Measurements from ENCODE around the gene EZR.

The EZR gene

GRCh38 chr6:158815379-158815724 lies 3.8 kb downstream of the EZR start:
- H3K36me3 ChIP-seq (ENCODE audit: control insufficient read depth in 1 of 2, insufficient read depth in 2 of 2, low read length in 2 of 2) = peaks cover 0 to 4% of the 10 kb centered on the region in 2 donors
- H3K9me3 ChIP-seq (ENCODE audit: control insufficient read depth in 1 of 2, low read length in 2 of 2) = no peaks in the 10 kb centered on the region
- H3K27me3 ChIP-seq (ENCODE audit: low read depth, low read length) = no peaks in the 10 kb centered on the region
- H3K4me1 ChIP-seq (ENCODE audit: control insufficient read depth in 1 of 2, insufficient read depth in 2 of 2, low read length in 2 of 2) = peaks cover 9 to 22% of the 10 kb centered on the region in 2 donors
- H3K27ac ChIP-seq (ENCODE audit: low read length) = peak overlapping the region; percentile 56
- peak overlapping the region in 1 of 2 donors; percentile 72 for H3K4me3 ChIP-seq (ENCODE audit: low read depth in 1 of 2, low read length in 2 of 2)

- Histone ChIP-seq H3K36me3 (ENCODE audit: control insufficient read depth in 1 of 2, insufficient read depth in 2 of 2, low read length in 2 of 2) (peaks cover 0 to 8% of the 10 kb centered on the region in 2 donors), H3K4me3 (ENCODE audit: low read depth in 1 of 2, low read length in 2 of 2) (no peak overlapping the region), H3K27ac (ENCODE audit: low read length) (no peak overlapping the region), H3K27me3 (ENCODE audit: low read depth, low read length) (no peaks in the 10 kb centered on the region), H3K4me1 (ENCODE audit: control insufficient read depth in 1 of 2, insufficient read depth in 2 of 2, low read length in 2 of 2) (peaks cover 9 to 22% of the 10 kb centered on the region in 2 donors), H3K9me3 (ENCODE audit: control insufficient read depth in 1 of 2, low read length in 2 of 2) (no peaks in the 10 kb centered on the region)
These were observed 6.1 kb downstream of the EZR start for GRCh38 chr6:158813032-158813431.

- H3K27me3 ChIP-seq (ENCODE audit: low read depth, low read length) = no peaks in the 10 kb centered on the region
- peaks cover 0 to 10% of the 10 kb centered on the region in 2 donors for H3K36me3 ChIP-seq (ENCODE audit: control insufficient read depth in 1 of 2, insufficient read depth in 2 of 2, low read length in 2 of 2)
- H3K27ac ChIP-seq (ENCODE audit: low read length) = no peak overlapping the region
- peaks cover 9 to 22% of the 10 kb centered on the region in 2 donors for H3K4me1 ChIP-seq (ENCODE audit: control insufficient read depth in 1 of 2, insufficient read depth in 2 of 2, low read length in 2 of 2)
- H3K9me3 ChIP-seq (ENCODE audit: control insufficient read depth in 1 of 2, low read length in 2 of 2) = no peaks in the 10 kb centered on the region
- H3K4me3 ChIP-seq (ENCODE audit: low read depth in 1 of 2, low read length in 2 of 2) = no peak overlapping the region
These were observed 6.6 kb downstream of the EZR start for GRCh38 chr6:158812611-158813010.

- Histone ChIP-seq H3K4me1 (ENCODE audit: control insufficient read depth in 1 of 2, insufficient read depth in 2 of 2, low read length in 2 of 2) (peaks cover 3 to 9% of the 10 kb centered on the region in 2 donors), H3K36me3 (ENCODE audit: control insufficient read depth in 1 of 2, insufficient read depth in 2 of 2, low read length in 2 of 2) (peaks cover 0 to 10% of the 10 kb centered on the region in 2 donors), H3K4me3 (ENCODE audit: low read depth in 1 of 2, low read length in 2 of 2) (no peak overlapping the region), H3K27ac (ENCODE audit: low read length) (no peak overlapping the region), H3K9me3 (ENCODE audit: control insufficient read depth in 1 of 2, low read length in 2 of 2) (no peaks in the 10 kb centered on the region), H3K27me3 (ENCODE audit: low read depth, low read length) (no peaks in the 10 kb centered on the region)
These were observed 8.7 kb downstream of the EZR start for GRCh38 chr6:158810155-158811095.

GRCh38 chr6:158808941-158809678 lies 10.1 kb downstream of the EZR start:
- H3K36me3 ChIP-seq (ENCODE audit: control insufficient read depth in 1 of 2, insufficient read depth in 2 of 2, low read length in 2 of 2) = peaks cover 0 to 8% of the 10 kb centered on the region in 2 donors

GRCh38 chr6:158808442-158808833 lies 10.7 kb downstream of the EZR start:
- no peaks in the 10 kb centered on the region for H3K27me3 ChIP-seq (ENCODE audit: low read depth, low read length)
- H3K4me3 ChIP-seq (ENCODE audit: low read depth in 1 of 2, low read length in 2 of 2) = no peak overlapping the region
- H3K4me1 ChIP-seq (ENCODE audit: control insufficient read depth in 1 of 2, insufficient read depth in 2 of 2, low read length in 2 of 2) = peaks cover 0 to 3% of the 10 kb centered on the region in 2 donors
- no peaks in the 10 kb centered on the region for H3K9me3 ChIP-seq (ENCODE audit: control insufficient read depth in 1 of 2, low read length in 2 of 2)
- H3K36me3 ChIP-seq (ENCODE audit: control insufficient read depth in 1 of 2, insufficient read depth in 2 of 2, low read length in 2 of 2) = peaks cover 0 to 6% of the 10 kb centered on the region in 2 donors
- H3K27ac ChIP-seq (ENCODE audit: low read length) = no peak overlapping the region

More at GRCh38 chr6:158808941-158809678, 10.1 kb downstream of the EZR start:
- Histone ChIP-seq H3K27me3 (ENCODE audit: low read depth, low read length) (no peaks in the 10 kb centered on the region), H3K9me3 (ENCODE audit: control insufficient read depth in 1 of 2, low read length in 2 of 2) (no peaks in the 10 kb centered on the region), H3K27ac (ENCODE audit: low read length) (no peak overlapping the region), H3K4me3 (ENCODE audit: low read depth in 1 of 2, low read length in 2 of 2) (no peak overlapping the region), H3K4me1 (ENCODE audit: control insufficient read depth in 1 of 2, insufficient read depth in 2 of 2, low read length in 2 of 2) (peaks cover 0 to 5% of the 10 kb centered on the region in 2 donors)

GRCh38 chr6:158807515-158808441 lies 11.4 kb downstream of the EZR start:
- no peak overlapping the region for H3K4me3 ChIP-seq (ENCODE audit: low read depth in 1 of 2, low read length in 2 of 2)
- no peaks in the 10 kb centered on the region for H3K9me3 ChIP-seq (ENCODE audit: control insufficient read depth in 1 of 2, low read length in 2 of 2)
- peaks cover 0 to 6% of the 10 kb centered on the region in 2 donors for H3K36me3 ChIP-seq (ENCODE audit: control insufficient read depth in 1 of 2, insufficient read depth in 2 of 2, low read length in 2 of 2)
- no peak overlapping the region for H3K27ac ChIP-seq (ENCODE audit: low read length)
- no peaks in the 10 kb centered on the region for H3K27me3 ChIP-seq (ENCODE audit: low read depth, low read length)
- H3K4me1 ChIP-seq (ENCODE audit: control insufficient read depth in 1 of 2, insufficient read depth in 2 of 2, low read length in 2 of 2) = peaks cover 0 to 3% of the 10 kb centered on the region in 2 donors

GRCh38 chr6:158805698-158806377 lies 13.3 kb downstream of the EZR start:
- no peaks in the 10 kb centered on the region for H3K27me3 ChIP-seq (ENCODE audit: low read depth, low read length)
- H3K4me3 ChIP-seq (ENCODE audit: low read depth in 1 of 2, low read length in 2 of 2) = no peak overlapping the region
- H3K27ac ChIP-seq (ENCODE audit: low read length) = no peak overlapping the region
- no peaks in the 10 kb centered on the region for H3K9me3 ChIP-seq (ENCODE audit: control insufficient read depth in 1 of 2, low read length in 2 of 2)
- peaks cover 0 to 6% of the 10 kb centered on the region in 2 donors for H3K36me3 ChIP-seq (ENCODE audit: control insufficient read depth in 1 of 2, insufficient read depth in 2 of 2, low read length in 2 of 2)
- H3K4me1 ChIP-seq (ENCODE audit: control insufficient read depth in 1 of 2, insufficient read depth in 2 of 2, low read length in 2 of 2) = no peaks in the 10 kb centered on the region

- Histone ChIP-seq H3K27me3 (ENCODE audit: low read depth, low read length) (no peaks in the 10 kb centered on the region), H3K4me3 (ENCODE audit: low read depth in 1 of 2, low read length in 2 of 2) (no peak overlapping the region), H3K27ac (ENCODE audit: low read length) (peak overlapping the region; percentile 6), H3K9me3 (ENCODE audit: control insufficient read depth in 1 of 2, low read length in 2 of 2) (no peaks in the 10 kb centered on the region), H3K36me3 (ENCODE audit: control insufficient read depth in 1 of 2, insufficient read depth in 2 of 2, low read length in 2 of 2) (peaks cover 0 to 6% of the 10 kb centered on the region in 2 donors), H3K4me1 (ENCODE audit: control insufficient read depth in 1 of 2, insufficient read depth in 2 of 2, low read length in 2 of 2) (peaks cover 4 to 12% of the 10 kb centered on the region in 2 donors)
These were observed 15.0 kb downstream of the EZR start for GRCh38 chr6:158804207-158804606.

- Histone ChIP-seq H3K27ac (ENCODE audit: low read length) (peak overlapping the region; percentile 6), H3K4me1 (ENCODE audit: control insufficient read depth in 1 of 2, insufficient read depth in 2 of 2, low read length in 2 of 2) (peaks cover 8 to 16% of the 10 kb centered on the region in 2 donors), H3K27me3 (ENCODE audit: low read depth, low read length) (no peaks in the 10 kb centered on the region), H3K9me3 (ENCODE audit: control insufficient read depth in 1 of 2, low read length in 2 of 2) (no peaks in the 10 kb centered on the region), H3K4me3 (ENCODE audit: low read depth in 1 of 2, low read length in 2 of 2) (no peak overlapping the region), H3K36me3 (ENCODE audit: control insufficient read depth in 1 of 2, insufficient read depth in 2 of 2, low read length in 2 of 2) (peaks cover 0 to 6% of the 10 kb centered on the region in 2 donors)
These were observed 15.4 kb downstream of the EZR start for GRCh38 chr6:158803733-158804143.

All from muscle layer of duodenum (tissue), 2 donors.